Keratinocyte (primary cell): Measurements from ENCODE around the gene CRTC3. TPM values are rescaled to one million over a fixed set of nuclear protein-coding genes. Genes with fewer than 3 reads are reported as not detected.

Experiments
- DNase-seq: peaks from one replicate; pipeline ENCODE4 v3.0.0-alpha.2; 2011; ENCODE audit warnings: low read depth, missing footprints, low spot score
- FAIRE-seq: peaks from 2 replicates; lab custom pipeline; 2011; peaks lifted over from hg19 to GRCh38; lab: Jason Lieb, UNC
- H2AFZ ChIP-seq: 2 replicates; pipeline ENCODE4 v1.6.0; 2012; ENCODE audit warnings: low read length, control low read depth, inconsistent platforms; ENCODE audit not compliant: control insufficient read depth
- H3K27ac ChIP-seq: 2 replicates; pipeline ENCODE4 v1.5.1; 2011; ENCODE audit warnings: low read length; ENCODE audit not compliant: control insufficient read depth, insufficient read depth
- H3K27me3 ChIP-seq: 3 replicates; pipeline ENCODE4 v1.6.0; 2011; ENCODE audit warnings: low read length; ENCODE audit not compliant: control insufficient read depth, insufficient read depth; ENCODE audit errors: extremely low read depth
- H3K36me3 ChIP-seq, 2 experiments: 2 replicates in 1 of 2; 3 replicates in 1 of 2; pipeline ENCODE4 v1.5.1; 2011; ENCODE audit warnings: low read length in 2 of 2, mild to moderate bottlenecking in 1 of 2; ENCODE audit not compliant: control insufficient read depth in 2 of 2, insufficient read depth in 2 of 2; ENCODE audit errors: extremely low read depth in 1 of 2
- H3K4me1 ChIP-seq: 3 replicates; pipeline ENCODE4 v1.5.1; 2011; ENCODE audit warnings: low read length; ENCODE audit not compliant: control insufficient read depth, insufficient read depth; ENCODE audit errors: extremely low read depth
- H3K4me2 ChIP-seq: 3 replicates; pipeline ENCODE4 v1.6.0; 2011; ENCODE audit warnings: low read depth, low read length; ENCODE audit not compliant: control insufficient read depth, insufficient read depth; ENCODE audit errors: extremely low read depth
- H3K4me3 ChIP-seq, 3 experiments: fragments of 200-600 bp in 1 of 3; sonication (generic) in 1 of 3; 2 replicates in 2 of 3; 3 replicates in 1 of 3; pipeline ENCODE4 v1.5.1; 2011 to 2016; ENCODE audit warnings: low read length in 3 of 3, mild to moderate bottlenecking in 3 of 3, control low read depth in 2 of 3, inconsistent platforms in 1 of 3, low read depth in 1 of 3, mixed read lengths in 1 of 3, mixed run types in 1 of 3, moderate library complexity in 1 of 3; ENCODE audit not compliant: control insufficient read depth in 2 of 3, insufficient read depth in 2 of 3; ENCODE audit errors: extremely low read depth in 1 of 3
- H3K79me2 ChIP-seq: 2 replicates; pipeline ENCODE4 v1.6.0; 2012; ENCODE audit warnings: low read length; ENCODE audit not compliant: control insufficient read depth, insufficient read depth
- H3K9ac ChIP-seq: 3 replicates; pipeline ENCODE4 v1.6.0; 2011; ENCODE audit warnings: low read length; ENCODE audit not compliant: control insufficient read depth, insufficient read depth; ENCODE audit errors: extremely low read depth
- H3K9me1 ChIP-seq: 3 replicates; pipeline ENCODE4 v1.6.0; 2011; ENCODE audit warnings: low read length; ENCODE audit not compliant: control insufficient read depth, insufficient read depth; ENCODE audit errors: extremely low read depth
- H3K9me3 ChIP-seq: 2 replicates; pipeline ENCODE4 v1.5.1; 2012; ENCODE audit warnings: low read depth, low read length; ENCODE audit not compliant: control insufficient read depth
- H4K20me1 ChIP-seq: 3 replicates; pipeline ENCODE4 v1.6.0; 2011; ENCODE audit warnings: low read length; ENCODE audit not compliant: control insufficient read depth, insufficient read depth; ENCODE audit errors: extremely low read depth
- EZH2 ChIP-seq: IDR thresholded peaks from one replicate; pipeline ENCODE4 v1.6.1; 2012; ENCODE audit warnings: inconsistent platforms, mild to moderate bottlenecking, low read length, moderate library complexity
- dilution Hi-C: fragments of 300-500 bp; cut with MboI; formaldehyde crosslinking; loops from one replicate; pipeline ENCODE4 v1.7.0; 2020; ENCODE audit warnings: low sequenced_read_pairs; ENCODE audit not compliant: extremely low pct_ligation_motif_present
- polyA plus RNA-seq, 5 experiments: library from polyadenylated mRNA; depleted of rRNA in 3 of 5; stranded (reverse) in 3 of 5; stranded (forward) in 1 of 5; unstranded in 1 of 5; fragments of >200 nt; gene quantifications; 1 replicate in 1 of 5; 2 replicates in 3 of 5; 3 replicates in 1 of 5; pipeline versions ENCODE4 v1.2.1 to v1.2.3, GENCODE V29; 2011 to 2012; ENCODE audit warnings: missing spikeins in 2 of 5, low read depth in 1 of 5, low replicate concordance in 1 of 5
- TF ChIP-seq, protein P1 (sequence below), 3 experiments: IDR thresholded peaks in 1 of 3; conservative IDR thresholded peaks in 1 of 3; optimal IDR thresholded peaks in 1 of 3; 2 replicates in 2 of 3; 3 replicates in 1 of 3; pipeline versions ENCODE3 to v1.5.1; 2011; ENCODE audit warnings: low read length in 3 of 3, mild to moderate bottlenecking in 3 of 3, moderate library complexity in 2 of 3, control low read depth in 1 of 3, inconsistent platforms in 1 of 3; ENCODE audit not compliant: insufficient read depth in 2 of 3; ENCODE audit errors: extremely low read depth in 1 of 3

CRTC3 gene
- polyA plus RNA-seq, 1 donor (not counting 4 experiments of a cell fraction or from before 2014, with no cell fraction given): 11.9 TPM

DNA sequence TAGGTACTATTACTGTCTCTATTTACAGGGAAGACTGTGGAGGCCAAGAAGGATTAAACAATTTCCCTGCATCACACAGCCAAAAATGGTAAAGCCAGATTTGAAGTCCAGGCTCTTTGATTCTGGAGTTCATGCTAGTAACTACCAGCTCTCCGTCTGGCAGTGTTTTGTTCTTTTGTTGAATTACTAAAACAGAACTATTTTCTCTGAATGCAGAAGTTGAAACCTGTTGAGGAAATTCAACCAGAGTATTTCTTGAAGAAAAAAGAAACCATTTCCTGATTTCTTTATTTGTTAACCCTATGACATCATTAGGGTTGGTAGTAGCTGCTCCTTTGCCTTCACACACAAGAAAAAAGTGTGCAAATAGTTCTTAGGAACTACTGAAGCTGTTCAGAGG, 34.3 kb downstream of the CRTC3 start:
- no peak overlapping the region for H2AFZ ChIP-seq
- H3K27me3 ChIP-seq: no peaks in the 10 kb centered on the region
- TF ChIP-seq, protein P1, sequence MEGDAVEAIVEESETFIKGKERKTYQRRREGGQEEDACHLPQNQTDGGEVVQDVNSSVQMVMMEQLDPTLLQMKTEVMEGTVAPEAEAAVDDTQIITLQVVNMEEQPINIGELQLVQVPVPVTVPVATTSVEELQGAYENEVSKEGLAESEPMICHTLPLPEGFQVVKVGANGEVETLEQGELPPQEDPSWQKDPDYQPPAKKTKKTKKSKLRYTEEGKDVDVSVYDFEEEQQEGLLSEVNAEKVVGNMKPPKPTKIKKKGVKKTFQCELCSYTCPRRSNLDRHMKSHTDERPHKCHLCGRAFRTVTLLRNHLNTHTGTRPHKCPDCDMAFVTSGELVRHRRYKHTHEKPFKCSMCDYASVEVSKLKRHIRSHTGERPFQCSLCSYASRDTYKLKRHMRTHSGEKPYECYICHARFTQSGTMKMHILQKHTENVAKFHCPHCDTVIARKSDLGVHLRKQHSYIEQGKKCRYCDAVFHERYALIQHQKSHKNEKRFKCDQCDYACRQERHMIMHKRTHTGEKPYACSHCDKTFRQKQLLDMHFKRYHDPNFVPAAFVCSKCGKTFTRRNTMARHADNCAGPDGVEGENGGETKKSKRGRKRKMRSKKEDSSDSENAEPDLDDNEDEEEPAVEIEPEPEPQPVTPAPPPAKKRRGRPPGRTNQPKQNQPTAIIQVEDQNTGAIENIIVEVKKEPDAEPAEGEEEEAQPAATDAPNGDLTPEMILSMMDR (optimal IDR thresholded peaks at IDR 0.05 in 1 of 3, IDR thresholded peaks at IDR 0.05 in 1 of 3, conservative IDR thresholded peaks at IDR 0.05 in 1 of 3; ENCODE audit: extremely low read depth in 1 of 3, insufficient read depth in 2 of 3, low read length in 3 of 3): no peak
- dilution Hi-C loops: no loop called here
- no peak overlapping the region for H3K4me3 ChIP-seq
- H3K27ac ChIP-seq: no peak overlapping the region
- H3K9me1 ChIP-seq: no peaks in the 10 kb centered on the region
- no peak overlapping the region for H3K9ac ChIP-seq
- no peaks in the 10 kb centered on the region for H3K9me3 ChIP-seq
- no peaks in the 10 kb centered on the region for H4K20me1 ChIP-seq
- FAIRE-seq (no peak), DNase-seq (no peak)
- H3K79me2 ChIP-seq: peaks cover 2% of the 10 kb centered on the region
- no peak overlapping the region for H3K4me2 ChIP-seq
- H3K4me1 ChIP-seq: peaks cover 11% of the 10 kb centered on the region
- peaks cover 0 to 2% of the 10 kb centered on the region in 2 experiments for H3K36me3 ChIP-seq

DNA sequence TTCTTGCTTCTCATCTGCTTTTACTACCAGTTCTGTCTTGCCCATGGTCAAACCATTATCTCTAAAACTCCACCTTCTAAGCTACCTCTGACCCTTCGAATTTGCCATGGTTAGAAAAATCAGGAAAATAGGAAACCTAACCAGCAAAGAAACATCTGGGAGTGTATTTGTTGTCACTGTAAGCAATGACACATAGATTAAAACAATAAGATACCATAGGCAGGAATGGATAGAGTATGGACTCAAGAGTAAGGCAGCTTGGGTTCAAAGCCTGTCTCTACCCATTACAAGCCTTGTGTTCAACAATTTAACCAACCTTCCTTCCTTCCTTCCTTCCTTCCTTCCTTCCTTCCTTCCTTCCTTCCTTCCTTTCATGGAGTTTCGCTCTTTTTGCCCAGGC, 34.9 kb downstream of the CRTC3 start:
- no peak overlapping the region for H3K27ac ChIP-seq
- no peak overlapping the region for H3K4me3 ChIP-seq
- DNase-seq (no peak), FAIRE-seq (no peak)
- peaks cover 0 to 2% of the 10 kb centered on the region in 2 experiments for H3K36me3 ChIP-seq
- no peaks in the 10 kb centered on the region for H3K9me3 ChIP-seq
- H3K79me2 ChIP-seq: peaks cover 2% of the 10 kb centered on the region
- dilution Hi-C loops: no loop called here
- H3K4me2 ChIP-seq: no peak overlapping the region
- H3K4me1 ChIP-seq: peaks cover 11% of the 10 kb centered on the region
- no peaks in the 10 kb centered on the region for H4K20me1 ChIP-seq
- H2AFZ ChIP-seq: no peak overlapping the region
- TF ChIP-seq, protein P1 (optimal IDR thresholded peaks at IDR 0.05 in 1 of 3, IDR thresholded peaks at IDR 0.05 in 1 of 3, conservative IDR thresholded peaks at IDR 0.05 in 1 of 3; ENCODE audit: extremely low read depth in 1 of 3, insufficient read depth in 2 of 3, low read length in 3 of 3): no peak
- no peak for TF ChIP-seq EZH2
- H3K27me3 ChIP-seq: no peaks in the 10 kb centered on the region
- no peaks in the 10 kb centered on the region for H3K9me1 ChIP-seq
- no peak overlapping the region for H3K9ac ChIP-seq
